Trophoblast cell (in vitro differentiated cells and primary cell): ENCODE results near the gene SPATS2L.

Source experiments
- DNase-seq, 2 donors: peaks; one replicate each; pipeline ENCODE4 v3.0.0-alpha.2; 2016
- H2AFZ ChIP-seq: 2 replicates; pipeline ENCODE4 v1.6.1; 2013; ENCODE audit warnings: low read length, moderate library complexity, mild to moderate bottlenecking; ENCODE audit not compliant: insufficient read depth, poor library complexity
- H2AK5ac ChIP-seq: 2 replicates; pipeline ENCODE4 v1.6.1; 2013; ENCODE audit warnings: mild to moderate bottlenecking, low read length
- H2BK120ac ChIP-seq: 2 replicates; pipeline ENCODE4 v1.6.1; 2013; ENCODE audit warnings: low read length, mild to moderate bottlenecking, moderate library complexity; ENCODE audit not compliant: insufficient read depth, poor library complexity
- H2BK12ac ChIP-seq: 2 replicates; pipeline ENCODE4 v1.6.1; 2013; ENCODE audit warnings: mild to moderate bottlenecking, low read length, moderate library complexity
- H2BK5ac ChIP-seq: 2 replicates; pipeline ENCODE4 v1.6.1; 2013; ENCODE audit warnings: low read length, low read depth, moderate library complexity, mild to moderate bottlenecking; ENCODE audit not compliant: poor library complexity
- H3K14ac ChIP-seq: 2 replicates; pipeline ENCODE4 v1.6.1; 2013; ENCODE audit warnings: mild to moderate bottlenecking, low read length
- H3K18ac ChIP-seq: 2 replicates; pipeline ENCODE4 v1.6.1; 2013; ENCODE audit warnings: mild to moderate bottlenecking, low read length
- H3K23ac ChIP-seq: 2 replicates; pipeline ENCODE4 v1.6.1; 2013; ENCODE audit warnings: low read length
- H3K27ac ChIP-seq: 2 replicates; pipeline ENCODE4 v1.5.1; 2013; ENCODE audit warnings: low read depth, mild to moderate bottlenecking, inconsistent platforms, low read length, moderate library complexity
- H3K27me3 ChIP-seq: 2 replicates; pipeline ENCODE4 v1.6.1; 2013; ENCODE audit warnings: inconsistent platforms, mild to moderate bottlenecking, low read length, moderate library complexity; ENCODE audit not compliant: insufficient read depth
- H3K36me3 ChIP-seq, 2 experiments: 1 replicate in 1 of 2; 2 replicates in 1 of 2; pipeline ENCODE4 v1.6.1; 2013; ENCODE audit warnings: low read length in 2 of 2, mild to moderate bottlenecking in 2 of 2, moderate library complexity in 1 of 2; ENCODE audit not compliant: insufficient read depth in 2 of 2, control insufficient read depth in 1 of 2
- H3K4ac ChIP-seq: 2 replicates; pipeline ENCODE4 v1.6.1; 2013; ENCODE audit warnings: low read depth, mild to moderate bottlenecking, low read length, moderate library complexity
- H3K4me1 ChIP-seq, 2 experiments: 1 replicate in 1 of 2; 2 replicates in 1 of 2; pipeline ENCODE4 v1.6.1; 2013; ENCODE audit warnings: low read length in 2 of 2, mild to moderate bottlenecking in 2 of 2, moderate library complexity in 1 of 2; ENCODE audit not compliant: insufficient read depth in 2 of 2, control insufficient read depth in 1 of 2
- H3K4me2 ChIP-seq: 2 replicates; pipeline ENCODE4 v1.6.1; 2013; ENCODE audit warnings: inconsistent platforms, mild to moderate bottlenecking, low read length, moderate library complexity
- H3K4me3 ChIP-seq: 2 replicates; pipeline ENCODE4 v1.5.1; 2013; ENCODE audit warnings: mild to moderate bottlenecking, low read depth, low read length, inconsistent platforms
- H3K79me1 ChIP-seq: one replicate; pipeline ENCODE4 v1.6.1; 2013; ENCODE audit warnings: low read length
- H3K79me2 ChIP-seq: 2 replicates; pipeline ENCODE4 v1.6.1; 2013; ENCODE audit warnings: low read length, mild to moderate bottlenecking; ENCODE audit not compliant: control insufficient read depth, insufficient read depth, poor library complexity
- H3K9ac ChIP-seq: 2 replicates; pipeline ENCODE4 v1.6.1; 2013; ENCODE audit warnings: mild to moderate bottlenecking, low read length
- H3K9me3 ChIP-seq: 2 replicates; pipeline ENCODE4 v1.6.1; 2013; ENCODE audit warnings: low read depth, mild to moderate bottlenecking, control low read depth, inconsistent platforms, low read length; ENCODE audit not compliant: insufficient read depth
- H4K12ac ChIP-seq: 2 replicates; pipeline ENCODE4 v1.6.1; 2013; ENCODE audit warnings: low read depth, mild to moderate bottlenecking, low read length, moderate library complexity
- H4K8ac ChIP-seq: 2 replicates; pipeline ENCODE4 v1.6.1; 2013; ENCODE audit warnings: low read depth, mild to moderate bottlenecking, low read length, moderate library complexity
- H4K91ac ChIP-seq: one replicate; pipeline ENCODE4 v1.6.1; 2013; ENCODE audit warnings: low read depth, mild to moderate bottlenecking, low read length, moderate library complexity
- WGBS: extraction: QIAGEN DNeasy Blood & Tissue Kit; methylation state at CpG from one replicate; pipeline ENCODE4 v1.1.7; 2013; ENCODE audit warnings: missing lambda C conversion rate; ENCODE audit not compliant: insufficient read length, insufficient coverage; ENCODE audit errors: extremely low coverage; 5-methylcytosine and 5-hydroxymethylcytosine counted together

The SPATS2L gene

GRCh38 chr2:200444530-200444929 is 138.0 kb downstream of the SPATS2L start:
- Histone ChIP-seq H3K14ac (no peak overlapping the region), H3K9me3 (no peaks in the 10 kb centered on the region), H2BK12ac (no peak overlapping the region), H3K4ac (no peak overlapping the region), H4K12ac (no peak overlapping the region), H3K27me3 (no peaks in the 10 kb centered on the region), H3K4me2 (no peak overlapping the region), H3K23ac (no peak overlapping the region), H2AFZ (no peak overlapping the region), H3K18ac (no peak overlapping the region), H4K91ac (no peak overlapping the region), H2BK5ac (no peak overlapping the region), H4K8ac (no peak overlapping the region), H3K79me1 (no peaks in the 10 kb centered on the region), H3K36me3 (peaks cover 20 to 33% of the 10 kb centered on the region in 2 experiments), H3K9ac (no peak overlapping the region), H3K79me2 (no peaks in the 10 kb centered on the region), H2AK5ac (no peak overlapping the region), H3K27ac (no peak overlapping the region), H2BK120ac (no peak overlapping the region), H3K4me3 (no peak overlapping the region), H3K4me1 (no peaks in the 10 kb centered on the region)
- no CpG with 5 or more reads among the region's 3 CpGs for WGBS
- DNase-seq = no peak

GRCh38 chr2:200445284-200445683 is 138.8 kb downstream of the SPATS2L start:
- Histone ChIP-seq H3K27me3 (no peaks in the 10 kb centered on the region), H3K27ac (no peak overlapping the region), H3K36me3 (peaks cover 17 to 29% of the 10 kb centered on the region in 2 experiments), H3K23ac (no peak overlapping the region), H2BK12ac (no peak overlapping the region), H3K79me1 (no peaks in the 10 kb centered on the region), H3K9ac (no peak overlapping the region), H3K4me2 (no peak overlapping the region), H3K4me1 (no peaks in the 10 kb centered on the region), H2BK120ac (no peak overlapping the region), H2AFZ (no peak overlapping the region), H4K8ac (no peak overlapping the region), H3K9me3 (no peaks in the 10 kb centered on the region), H3K4ac (no peak overlapping the region), H3K4me3 (no peak overlapping the region), H3K14ac (no peak overlapping the region), H2BK5ac (no peak overlapping the region), H2AK5ac (no peak overlapping the region), H3K18ac (no peak overlapping the region), H4K91ac (no peak overlapping the region), H3K79me2 (no peaks in the 10 kb centered on the region), H4K12ac (no peak overlapping the region)
- no peak for DNase-seq
- WGBS = no CpG with 5 or more reads among the region's 1 CpG

GRCh38 chr2:200446612-200447011 is 140.1 kb downstream of the SPATS2L start:
- no peak overlapping the region for H4K91ac ChIP-seq
- H3K79me2 ChIP-seq = no peaks in the 10 kb centered on the region
- no peak for DNase-seq
- no peaks in the 10 kb centered on the region for H3K27me3 ChIP-seq
- no peak overlapping the region for H3K18ac ChIP-seq
- no peak overlapping the region for H3K4ac ChIP-seq
- H3K4me1 ChIP-seq = no peaks in the 10 kb centered on the region
- no peak overlapping the region for H2AK5ac ChIP-seq
- no peaks in the 10 kb centered on the region for H3K9me3 ChIP-seq
- H3K36me3 ChIP-seq = peaks cover 23 to 37% of the 10 kb centered on the region in 2 experiments
- no peak overlapping the region for H2BK120ac ChIP-seq
- no peak overlapping the region for H2BK12ac ChIP-seq
- no peak overlapping the region for H2BK5ac ChIP-seq
- no peak overlapping the region for H3K4me3 ChIP-seq
- H4K8ac ChIP-seq = no peak overlapping the region
- no peak overlapping the region for H2AFZ ChIP-seq
- no CpG with 5 or more reads among the region's 3 CpGs for WGBS
- H3K4me2 ChIP-seq = no peak overlapping the region
- no peak overlapping the region for H3K27ac ChIP-seq
- H3K23ac ChIP-seq = no peak overlapping the region
- H4K12ac ChIP-seq = no peak overlapping the region
- H3K79me1 ChIP-seq = no peaks in the 10 kb centered on the region
- no peak overlapping the region for H3K14ac ChIP-seq
- H3K9ac ChIP-seq = no peak overlapping the region

- Histone ChIP-seq H4K12ac (no peak overlapping the region), H3K79me2 (no peaks in the 10 kb centered on the region), H3K14ac (no peak overlapping the region), H3K9me3 (no peaks in the 10 kb centered on the region), H3K79me1 (no peaks in the 10 kb centered on the region), H3K18ac (no peak overlapping the region), H3K4me1 (no peaks in the 10 kb centered on the region), H3K4me3 (no peak overlapping the region), H2BK5ac (no peak overlapping the region), H3K36me3 (peaks cover 23 to 36% of the 10 kb centered on the region in 2 experiments), H2AK5ac (no peak overlapping the region), H4K91ac (no peak overlapping the region), H2AFZ (no peak overlapping the region), H4K8ac (no peak overlapping the region), H2BK12ac (no peak overlapping the region), H3K4me2 (no peak overlapping the region), H2BK120ac (no peak overlapping the region), H3K9ac (no peak overlapping the region), H3K27me3 (no peaks in the 10 kb centered on the region), H3K27ac (no peak overlapping the region), H3K23ac (no peak overlapping the region), H3K4ac (no peak overlapping the region)
- DNase-seq = no peak
- no CpG with 5 or more reads among the region's 4 CpGs for WGBS
Measured at GRCh38 chr2:200447139-200447855, 140.8 kb downstream of the SPATS2L start.
